ENCODE data around the gene HES5.

Gene HES5

DNA sequence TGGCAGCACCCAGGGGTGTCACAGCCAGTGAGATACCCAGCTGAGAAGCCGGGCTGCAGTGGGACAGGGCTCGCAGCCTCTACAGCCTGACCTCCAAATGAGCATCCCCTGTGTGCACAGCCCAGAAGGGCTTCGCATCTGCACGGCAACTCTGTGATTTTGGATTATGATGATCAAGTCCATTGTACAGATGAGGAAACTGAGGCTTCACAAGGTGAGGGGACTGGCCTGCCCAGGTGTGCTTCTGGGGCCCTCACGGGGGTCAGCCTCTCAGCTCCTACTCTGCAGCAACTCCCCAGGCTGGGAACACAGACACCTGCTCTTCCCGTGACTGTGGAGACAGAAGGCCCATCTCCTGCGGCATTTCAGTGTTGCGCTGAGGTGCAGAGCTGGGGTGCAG is 8.8 kb upstream of the HES5 start:
- DNase-seq = no peak

DNA sequence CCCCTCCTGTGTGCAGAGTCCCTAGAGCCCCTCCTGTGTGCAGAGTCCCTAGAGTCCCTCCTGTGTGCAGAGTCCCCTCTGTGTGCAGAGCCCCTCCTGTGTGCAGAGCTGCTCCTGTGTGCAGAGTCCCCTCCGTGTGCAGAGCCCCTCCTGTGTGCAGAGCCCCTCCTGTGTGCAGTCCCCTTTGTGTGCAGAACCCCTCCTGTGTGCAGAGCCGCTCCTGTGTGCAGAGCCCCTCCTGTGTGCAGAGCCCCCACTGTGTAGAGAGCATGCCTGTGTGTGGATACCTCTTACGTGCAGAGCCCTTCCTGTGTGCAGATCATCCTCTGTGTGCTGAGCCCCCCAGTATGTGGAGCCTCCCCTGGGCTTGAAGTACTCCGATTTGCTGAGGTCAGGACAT is 8.3 kb upstream of the HES5 start:
- Histone ChIP-seq H2BK12ac (ENCODE audit: low read length in 2 of 2) (no peak overlapping the region), H4K91ac (ENCODE audit: low read length) (no peak overlapping the region), H3K14ac (ENCODE audit: low read length in 2 of 2) (no peak overlapping the region), H3K4ac (ENCODE audit: low read depth in 1 of 2, low read length in 2 of 2) (no peak overlapping the region), H3K4me2 (ENCODE audit: low read length, poor library complexity, severe bottlenecking) (no peak overlapping the region), H2BK5ac (ENCODE audit: low read depth, low read length, poor library complexity, severe bottlenecking) (no peak overlapping the region), H3K23ac (ENCODE audit: low read length in 2 of 2) (no peak overlapping the region), H3K4me1 (ENCODE audit: control insufficient read depth, insufficient read depth, low read depth, low read length) (peaks cover 43% of the 10 kb centered on the region), H3K27me3 (ENCODE audit: control insufficient read depth in 1 of 2, insufficient read depth in 1 of 2, low read length in 2 of 2) (peaks cover 4 to 73% of the 10 kb centered on the region in 2 experiments), H3K79me1 (replicated peaks; ENCODE audit: low read length, poor library complexity, severe bottlenecking) (no peaks in the 10 kb centered on the region), H2BK120ac (ENCODE audit: low read depth, low read length) (no peak overlapping the region), H2BK15ac (ENCODE audit: low read depth, poor library complexity, severe bottlenecking) (no peak overlapping the region), H3K4me3 (ENCODE audit: insufficient read depth in 1 of 2, low read depth in 1 of 2, low read length in 2 of 2) (no peak overlapping the region), H3K36me3 (ENCODE audit: control insufficient read depth in 1 of 2, insufficient read depth in 2 of 2, low read depth in 1 of 2, low read length in 2 of 2) (no peaks in the 10 kb centered on the region), H3K18ac (ENCODE audit: low read depth in 1 of 2, low read length in 2 of 2) (no peak overlapping the region), H2AK5ac (ENCODE audit: low read length, severe bottlenecking) (no peak overlapping the region), H3K9me3 (ENCODE audit: control insufficient read depth, low read length) (no peaks in the 10 kb centered on the region), H4K8ac (ENCODE audit: low read length) (no peak overlapping the region), H3K27ac (ENCODE audit: low read length, poor library complexity, severe bottlenecking) (no peak overlapping the region), H3K9ac (ENCODE audit: low read length) (no peak overlapping the region), H2AFZ (ENCODE audit: low read depth, low read length) (no peak overlapping the region)
- no peak for DNase-seq
- WGBS = 74% methylated on average over 4 of the region's 4 CpGs

More for the DNA sequence above, 8.8 kb upstream of the HES5 start:
- no peak overlapping the region for H2AFZ ChIP-seq (ENCODE audit: low read depth, low read length)
- no peak overlapping the region for H3K23ac ChIP-seq (ENCODE audit: low read length in 2 of 2)
- no peak overlapping the region for H3K4me3 ChIP-seq (ENCODE audit: insufficient read depth in 1 of 2, low read depth in 1 of 2, low read length in 2 of 2)
- H3K27me3 ChIP-seq (ENCODE audit: control insufficient read depth in 1 of 2, insufficient read depth in 1 of 2, low read length in 2 of 2) = peaks cover 4 to 72% of the 10 kb centered on the region in 2 experiments
- H3K4me2 ChIP-seq (ENCODE audit: low read length, poor library complexity, severe bottlenecking) = no peak overlapping the region
- no peak overlapping the region for H2BK120ac ChIP-seq (ENCODE audit: low read depth, low read length)
- no peak overlapping the region for H3K27ac ChIP-seq (ENCODE audit: low read length, poor library complexity, severe bottlenecking)
- no peaks in the 10 kb centered on the region for H3K9me3 ChIP-seq (ENCODE audit: control insufficient read depth, low read length)
- H3K4me1 ChIP-seq (ENCODE audit: control insufficient read depth, insufficient read depth, low read depth, low read length) = peaks cover 43% of the 10 kb centered on the region
- no peak overlapping the region for H3K14ac ChIP-seq (ENCODE audit: low read length in 2 of 2)
- H3K9ac ChIP-seq (ENCODE audit: low read length) = no peak overlapping the region
- 97% methylated on average over 8 of the region's 8 CpGs for WGBS
- no peak overlapping the region for H2BK15ac ChIP-seq (ENCODE audit: low read depth, poor library complexity, severe bottlenecking)
- no peak overlapping the region for H2BK12ac ChIP-seq (ENCODE audit: low read length in 2 of 2)
- H3K79me1 ChIP-seq (replicated peaks; ENCODE audit: low read length, poor library complexity, severe bottlenecking) = no peaks in the 10 kb centered on the region
- H4K91ac ChIP-seq (ENCODE audit: low read length) = no peak overlapping the region
- no peak overlapping the region for H4K8ac ChIP-seq (ENCODE audit: low read length)
- no peak overlapping the region for H3K4ac ChIP-seq (ENCODE audit: low read depth in 1 of 2, low read length in 2 of 2)
- no peak overlapping the region for H3K18ac ChIP-seq (ENCODE audit: low read depth in 1 of 2, low read length in 2 of 2)
- H2AK5ac ChIP-seq (ENCODE audit: low read length, severe bottlenecking) = no peak overlapping the region
- H3K36me3 ChIP-seq (ENCODE audit: control insufficient read depth in 1 of 2, insufficient read depth in 2 of 2, low read depth in 1 of 2, low read length in 2 of 2) = no peaks in the 10 kb centered on the region
- H2BK5ac ChIP-seq (ENCODE audit: low read depth, low read length, poor library complexity, severe bottlenecking) = no peak overlapping the region

DNA sequence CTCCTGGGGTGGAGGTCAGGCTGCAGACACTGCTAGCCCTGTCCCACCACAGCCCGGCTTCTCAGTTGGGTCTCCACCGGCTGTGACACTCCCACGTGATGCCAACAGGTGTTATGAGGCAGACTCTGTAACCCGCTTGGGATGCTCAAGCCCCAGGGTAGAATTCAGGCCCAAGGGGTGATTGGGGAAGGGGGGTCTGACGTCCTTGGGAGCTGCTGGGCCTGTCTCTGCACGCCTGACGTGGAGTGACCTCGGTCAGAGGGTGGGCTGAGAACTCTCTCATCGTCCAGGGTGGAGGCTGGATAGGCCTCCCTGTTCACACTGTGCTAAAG is 7.7 kb upstream of the HES5 start:
- Histone ChIP-seq H2AK5ac (ENCODE audit: low read length, severe bottlenecking) (no peak overlapping the region), H3K9me3 (ENCODE audit: control insufficient read depth, low read length) (no peaks in the 10 kb centered on the region), H4K8ac (ENCODE audit: low read length) (no peak overlapping the region), H3K4me1 (ENCODE audit: control insufficient read depth, insufficient read depth, low read depth, low read length) (peaks cover 42% of the 10 kb centered on the region), H3K27ac (ENCODE audit: low read length, poor library complexity, severe bottlenecking) (no peak overlapping the region), H2BK5ac (ENCODE audit: low read depth, low read length, poor library complexity, severe bottlenecking) (no peak overlapping the region), H3K18ac (ENCODE audit: low read depth in 1 of 2, low read length in 2 of 2) (no peak overlapping the region), H3K36me3 (ENCODE audit: control insufficient read depth in 1 of 2, insufficient read depth in 2 of 2, low read depth in 1 of 2, low read length in 2 of 2) (no peaks in the 10 kb centered on the region), H2BK12ac (ENCODE audit: low read length in 2 of 2) (no peak overlapping the region), H3K79me1 (replicated peaks; ENCODE audit: low read length, poor library complexity, severe bottlenecking) (no peaks in the 10 kb centered on the region), H3K4ac (ENCODE audit: low read depth in 1 of 2, low read length in 2 of 2) (no peak overlapping the region), H2BK120ac (ENCODE audit: low read depth, low read length) (no peak overlapping the region), H3K4me2 (ENCODE audit: low read length, poor library complexity, severe bottlenecking) (no peak overlapping the region), H3K9ac (ENCODE audit: low read length) (no peak overlapping the region), H3K4me3 (ENCODE audit: insufficient read depth in 1 of 2, low read depth in 1 of 2, low read length in 2 of 2) (no peak overlapping the region), H2BK15ac (ENCODE audit: low read depth, poor library complexity, severe bottlenecking) (peak overlapping the region; percentile 6), H3K14ac (ENCODE audit: low read length in 2 of 2) (no peak overlapping the region), H3K23ac (ENCODE audit: low read length in 2 of 2) (no peak overlapping the region), H3K27me3 (ENCODE audit: control insufficient read depth in 1 of 2, insufficient read depth in 1 of 2, low read length in 2 of 2) (peaks cover 4 to 79% of the 10 kb centered on the region in 2 experiments), H4K91ac (ENCODE audit: low read length) (no peak overlapping the region), H2AFZ (ENCODE audit: low read depth, low read length) (no peak overlapping the region)
- DNase-seq = no peak
- 69% methylated on average over 9 of the region's 9 CpGs for WGBS

DNA sequence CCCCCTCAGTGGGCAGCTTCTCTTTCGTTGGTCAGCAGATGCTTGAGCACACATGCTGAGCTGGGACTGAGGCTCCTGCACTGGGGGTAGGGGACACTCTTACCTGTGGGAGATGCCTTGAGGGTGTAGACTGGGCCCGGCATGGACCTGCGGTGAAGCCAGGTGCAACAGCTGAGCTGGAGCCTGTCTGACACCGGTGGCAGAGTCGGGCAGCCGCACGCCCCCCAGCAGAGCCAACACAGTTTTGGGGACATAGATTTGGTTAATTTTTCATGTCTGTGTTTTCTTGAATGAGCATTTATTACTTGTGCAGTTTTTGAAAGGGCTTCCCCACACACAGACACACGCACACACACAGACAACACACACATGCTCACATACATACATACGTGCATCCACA is 5.9 kb upstream of the HES5 start:
- Histone ChIP-seq H3K4me1 (ENCODE audit: control insufficient read depth, insufficient read depth, low read depth, low read length) (peaks cover 38% of the 10 kb centered on the region), H2AK5ac (ENCODE audit: low read length, severe bottlenecking) (no peak overlapping the region), H3K4me3 (ENCODE audit: insufficient read depth in 1 of 2, low read depth in 1 of 2, low read length in 2 of 2) (no peak overlapping the region), H3K23ac (ENCODE audit: low read length in 2 of 2) (no peak overlapping the region), H3K4ac (ENCODE audit: low read depth in 1 of 2, low read length in 2 of 2) (no peak overlapping the region), H2BK12ac (ENCODE audit: low read length in 2 of 2) (no peak overlapping the region), H4K8ac (ENCODE audit: low read length) (no peak overlapping the region), H3K4me2 (ENCODE audit: low read length, poor library complexity, severe bottlenecking) (no peak overlapping the region), H3K14ac (ENCODE audit: low read length in 2 of 2) (no peak overlapping the region), H2BK15ac (ENCODE audit: low read depth, poor library complexity, severe bottlenecking) (no peak overlapping the region), H3K79me1 (replicated peaks; ENCODE audit: low read length, poor library complexity, severe bottlenecking) (no peaks in the 10 kb centered on the region), H3K9ac (ENCODE audit: low read length) (no peak overlapping the region), H2BK120ac (ENCODE audit: low read depth, low read length) (no peak overlapping the region), H3K9me3 (ENCODE audit: control insufficient read depth, low read length) (no peaks in the 10 kb centered on the region), H3K36me3 (ENCODE audit: control insufficient read depth in 1 of 2, insufficient read depth in 2 of 2, low read depth in 1 of 2, low read length in 2 of 2) (peaks cover 0 to 3% of the 10 kb centered on the region in 2 experiments), H2BK5ac (ENCODE audit: low read depth, low read length, poor library complexity, severe bottlenecking) (no peak overlapping the region), H3K18ac (ENCODE audit: low read depth in 1 of 2, low read length in 2 of 2) (no peak overlapping the region), H3K27me3 (ENCODE audit: control insufficient read depth in 1 of 2, insufficient read depth in 1 of 2, low read length in 2 of 2) (peaks cover 13 to 85% of the 10 kb centered on the region in 2 experiments), H2AFZ (ENCODE audit: low read depth, low read length) (no peak overlapping the region), H3K27ac (ENCODE audit: low read length, poor library complexity, severe bottlenecking) (no peak overlapping the region), H4K91ac (ENCODE audit: low read length) (no peak overlapping the region)
- DNase-seq = no peak
- WGBS = 91% methylated on average over 6 of the region's 9 CpGs

Data from mesenchymal stem cell (in vitro differentiated cells and primary cell).